HG03460 (cell line): ENCODE data around the gene MEX3D.
A peak's percentile ranks its signal among the peaks of the same experiment; 100 is the strongest.
"Not testable (repeated sequence)": the region's sequence is repeated elsewhere in the genome, so short reads cannot be mapped to it uniquely, and the experiment has no call there.

Experiments
- ATAC-seq: cut with Tn5 transposase; IDR thresholded peaks from one replicate; pipeline ENCODE4 v1.9.1; 2021; ENCODE audit not compliant: unreplicated experiment

The MEX3D gene

DNA sequence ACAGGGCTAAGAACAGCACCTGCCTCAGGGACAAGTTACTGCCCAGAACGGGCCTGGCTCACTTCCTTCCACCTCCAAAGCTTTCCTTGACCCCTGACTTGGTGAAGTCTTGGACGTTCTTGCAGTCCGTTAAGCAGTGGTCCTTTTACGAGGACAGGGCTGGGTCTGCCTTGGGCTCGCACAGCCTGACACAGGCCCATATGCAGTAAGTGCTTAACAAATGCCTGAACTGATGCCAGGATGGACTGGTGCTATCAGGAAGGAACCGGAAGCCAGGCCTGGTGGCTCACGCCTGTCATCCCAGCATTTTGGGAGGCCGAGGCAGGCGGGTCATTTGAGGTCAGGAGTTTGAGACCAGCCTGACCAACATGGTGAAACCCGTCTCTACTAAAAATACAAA is 46.1 kb downstream of the MEX3D start:
- no peak for ATAC-seq

DNA sequence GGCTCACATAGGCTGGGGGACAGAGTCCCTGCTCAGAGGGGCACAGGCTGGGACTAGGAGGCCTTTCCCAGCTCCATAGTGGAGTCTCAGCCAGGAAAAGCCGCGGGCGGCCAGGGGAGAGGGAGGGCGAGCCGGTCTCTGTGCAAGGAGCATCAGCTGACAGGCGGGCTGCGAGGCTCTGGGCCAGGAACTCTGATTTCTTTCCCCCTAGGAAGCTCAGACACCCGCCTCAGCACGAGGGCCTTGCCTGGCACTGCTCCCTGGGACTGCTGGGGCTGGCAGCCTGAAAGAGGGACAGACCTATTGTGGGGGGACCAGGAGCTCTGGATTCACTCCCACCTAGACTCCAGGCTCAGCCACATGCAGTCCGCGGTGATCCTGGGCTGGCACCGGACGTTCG is 46.5 kb downstream of the MEX3D start:
- ATAC-seq: no peak

DNA sequence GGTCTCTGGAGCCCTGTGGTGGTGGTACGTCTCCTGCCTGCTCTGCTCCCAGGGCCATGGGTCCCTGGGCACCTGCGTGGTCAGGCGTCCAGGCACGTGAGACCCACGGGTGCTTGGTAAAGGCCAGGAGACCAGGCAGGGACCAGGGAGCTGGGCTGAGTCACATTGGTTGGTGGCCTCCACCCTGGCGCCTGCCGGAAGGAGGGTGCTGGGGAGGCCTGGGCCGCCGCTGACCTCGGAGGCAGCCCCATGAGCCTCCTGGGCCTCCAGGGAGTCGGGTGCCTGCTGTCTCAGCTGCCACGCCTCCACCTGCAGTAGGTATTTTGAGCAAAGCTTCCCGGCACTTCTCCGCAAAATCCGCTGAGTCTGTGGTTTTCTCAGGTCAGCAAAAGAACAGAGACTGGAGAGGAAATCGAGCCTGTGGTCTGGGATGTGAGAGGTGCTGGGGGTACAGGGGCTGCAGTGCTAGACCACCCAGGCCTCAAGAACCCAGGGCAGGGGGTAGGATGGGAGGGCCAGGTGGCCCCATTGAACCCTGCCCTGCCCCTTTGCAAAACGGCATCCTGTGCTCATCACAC is 47.8 kb downstream of the MEX3D start:
- no peak for ATAC-seq

DNA sequence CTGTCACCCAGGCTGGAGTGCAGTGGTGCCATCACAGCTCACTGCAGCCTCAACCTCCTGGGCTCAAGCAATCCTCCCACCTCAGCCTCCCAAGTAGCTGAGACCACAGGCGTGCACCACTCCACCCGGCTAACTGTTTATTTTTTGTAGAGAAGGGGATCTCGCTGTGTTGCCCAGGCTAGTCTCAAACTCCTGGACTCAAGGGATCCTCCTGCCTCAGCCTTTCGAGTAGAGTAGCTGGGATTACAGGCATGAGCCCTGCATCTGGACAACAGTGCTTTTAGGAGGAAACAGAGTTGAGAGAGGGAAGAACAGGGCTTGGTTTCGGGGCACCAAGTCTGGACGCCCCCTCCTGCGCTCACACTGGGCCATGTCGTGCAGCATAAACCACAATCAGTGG is 48.3 kb downstream of the MEX3D start:
- ATAC-seq: not testable (repeated sequence)

DNA sequence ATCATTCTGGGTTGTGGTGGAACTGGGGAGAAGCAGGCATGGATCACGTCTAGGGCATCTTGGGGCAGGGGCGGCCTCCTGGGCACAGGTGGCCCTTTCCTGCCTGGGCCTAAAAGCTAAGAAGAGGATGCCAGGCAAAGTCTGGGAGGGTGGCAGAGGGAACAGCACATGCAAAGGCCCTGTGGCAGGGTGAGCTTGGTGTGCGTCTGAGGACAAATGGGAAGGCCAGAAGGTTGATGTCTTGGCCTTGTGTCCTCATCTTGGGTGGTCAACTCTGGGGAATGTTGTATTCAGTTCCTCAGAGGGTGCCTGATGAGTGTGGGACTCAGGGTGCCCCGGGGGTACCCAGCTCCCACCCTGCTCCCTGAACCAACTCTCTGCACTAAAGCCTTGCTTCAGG is 49.7 kb downstream of the MEX3D start:
- no peak for ATAC-seq

DNA sequence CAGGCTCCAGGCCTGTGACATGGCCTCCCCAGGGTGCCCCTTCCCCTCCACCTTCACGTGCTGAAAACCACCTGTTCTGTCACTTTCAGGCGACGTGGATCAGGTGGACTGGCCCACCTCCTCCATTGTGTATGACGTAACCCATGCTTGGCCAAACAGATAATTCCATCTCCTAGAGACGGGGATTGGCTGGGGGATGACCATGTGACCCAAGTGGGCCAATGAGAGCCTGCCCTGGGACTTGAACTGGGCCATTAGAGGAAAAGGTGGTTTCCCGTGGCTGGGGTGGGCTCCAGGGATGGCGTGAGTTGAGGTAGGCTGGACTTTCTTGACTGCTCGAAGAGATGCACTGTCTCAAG is 51.8 kb downstream of the MEX3D start:
- ATAC-seq: no peak

DNA sequence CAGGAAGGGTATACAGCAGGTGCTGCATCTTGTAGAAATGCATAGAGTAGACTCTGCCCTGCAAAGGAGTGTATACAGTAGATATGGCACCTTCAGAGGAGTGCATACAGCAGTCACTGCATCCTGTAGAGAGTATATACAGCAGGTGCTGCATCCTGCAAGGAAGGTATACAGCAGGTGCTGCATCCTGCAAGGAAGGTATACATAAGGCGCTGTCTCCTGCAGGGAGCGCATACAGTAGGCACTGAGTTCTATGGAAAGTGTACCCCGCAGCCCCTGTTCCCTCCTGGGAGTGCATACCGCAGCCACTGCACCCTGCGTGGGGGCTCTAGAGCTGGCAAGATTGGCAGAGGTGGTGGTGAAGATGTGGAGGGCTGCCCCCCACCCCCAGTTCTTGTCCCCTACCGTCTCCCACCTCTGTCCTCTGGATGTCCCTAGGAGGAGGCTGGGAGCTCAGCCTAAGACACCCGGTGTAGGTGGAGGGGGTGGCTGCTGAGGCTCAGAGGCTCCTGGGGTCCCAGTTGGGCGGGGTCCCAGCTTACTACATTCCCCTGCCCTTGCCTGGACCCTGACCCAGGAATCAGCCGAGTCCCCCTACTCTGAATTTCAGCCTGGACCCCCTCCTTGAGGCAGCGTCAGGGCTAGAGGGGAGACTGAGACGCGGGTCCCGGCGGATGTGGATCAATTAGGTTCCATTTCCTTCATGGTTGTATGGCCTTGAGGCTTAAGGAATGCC is 53.0 kb downstream of the MEX3D start:
- no peak for ATAC-seq

DNA sequence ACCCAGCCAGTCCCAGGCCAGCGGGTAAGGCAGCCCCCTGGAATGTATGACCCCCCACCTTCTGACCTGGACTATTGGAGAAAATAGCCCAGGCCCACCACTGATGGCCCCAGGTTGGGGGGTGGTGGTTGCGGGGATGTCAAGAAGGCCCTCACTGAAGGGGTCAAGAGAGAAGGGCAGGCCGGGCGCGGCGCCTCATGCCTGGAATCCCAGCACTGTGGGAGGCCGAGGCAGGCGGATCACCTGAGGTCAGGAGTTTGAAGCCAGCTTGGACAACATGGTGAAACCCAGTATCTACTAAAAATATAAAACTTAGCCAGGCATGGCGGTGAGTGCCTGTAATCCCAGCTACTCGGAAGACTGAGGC is 53.8 kb downstream of the MEX3D start:
- ATAC-seq: no peak

DNA sequence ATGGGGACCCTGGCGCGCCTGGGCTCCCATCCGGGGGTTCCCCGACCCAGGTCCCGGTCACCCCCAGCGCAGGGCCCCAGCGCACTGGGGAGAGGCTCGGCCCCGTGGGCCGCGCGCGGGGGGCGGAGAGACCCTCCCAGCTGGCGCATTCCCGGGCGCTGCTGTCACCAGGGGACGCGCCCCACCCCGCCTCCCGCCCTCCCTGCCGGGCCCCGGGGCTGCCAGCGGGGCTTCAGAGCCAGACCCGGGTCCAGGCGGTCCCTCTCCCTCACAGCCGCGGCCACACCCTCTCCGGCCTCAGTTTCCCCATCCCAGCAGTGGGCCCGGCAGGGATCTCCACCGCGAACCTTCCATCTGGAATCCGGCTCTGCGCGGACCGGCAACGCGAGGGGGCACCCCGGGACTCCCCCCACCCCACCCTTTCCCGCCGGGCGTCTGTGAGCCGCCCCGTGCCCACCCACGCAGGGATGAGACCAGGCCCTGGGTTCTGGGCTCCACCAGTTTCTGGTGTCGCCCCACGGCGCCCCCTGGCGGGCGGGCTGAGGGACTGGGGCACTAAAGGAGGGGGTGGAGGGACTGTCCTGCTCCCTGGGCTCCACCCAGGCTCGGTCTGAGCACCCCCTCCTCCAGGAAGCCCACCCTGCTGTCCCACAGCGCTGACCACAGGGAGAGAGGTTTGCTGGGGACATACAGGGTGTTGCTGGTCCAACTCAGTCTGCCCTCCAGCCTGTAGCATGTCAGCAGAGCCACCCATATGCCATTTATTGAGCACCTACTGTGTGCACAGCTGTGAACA is 54.4 kb downstream of the MEX3D start:
- no peak for ATAC-seq

DNA sequence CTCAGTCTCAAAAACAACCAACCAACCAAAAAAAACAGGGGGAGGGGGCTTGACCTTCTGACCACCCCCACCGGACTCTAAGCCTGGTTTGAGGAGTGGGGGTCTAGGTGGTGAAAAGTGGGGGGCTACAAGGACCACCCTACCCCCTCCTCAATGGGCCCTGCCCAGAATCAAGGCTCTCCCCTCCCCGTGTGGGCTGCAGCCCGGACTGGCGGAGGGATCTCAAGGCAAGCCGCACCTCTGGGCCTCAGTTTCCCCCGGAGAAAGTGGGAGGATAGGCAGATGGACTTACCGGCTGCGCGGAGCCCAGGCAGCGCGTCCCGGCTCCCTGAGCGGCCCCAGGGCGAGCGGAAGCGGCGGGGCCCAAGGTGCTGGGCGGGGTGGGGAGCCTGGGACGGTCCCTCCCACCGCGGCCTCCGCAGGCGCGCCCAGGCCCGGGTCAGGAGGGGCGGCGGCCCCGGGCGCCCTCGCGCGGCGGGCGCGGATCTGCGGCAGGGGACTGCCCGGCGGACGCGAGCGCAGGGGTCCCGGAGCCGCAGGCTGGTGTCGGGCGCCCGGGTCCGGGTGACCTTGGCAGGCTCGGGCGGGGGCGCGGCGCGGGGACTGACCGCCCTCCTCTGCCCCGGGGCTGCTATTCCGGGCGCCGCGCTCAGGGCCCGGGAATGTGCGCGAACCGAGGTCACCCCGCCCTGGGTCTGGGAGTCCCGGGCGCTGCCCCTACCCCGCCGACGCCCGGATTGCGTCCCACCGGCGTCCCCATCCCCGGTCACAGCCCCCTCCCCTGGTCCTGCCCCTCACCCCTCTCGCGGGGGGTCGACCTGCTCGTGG is 55.2 kb downstream of the MEX3D start, which contains the start of gene ADAMTSL5:
Gene ADAMTSL5 (minus strand): TSS at position 349 of the 828 bp plus-strand sequence. CDS start 2,076 bp downstream, outside the sequence.
- no peak for ATAC-seq

DNA sequence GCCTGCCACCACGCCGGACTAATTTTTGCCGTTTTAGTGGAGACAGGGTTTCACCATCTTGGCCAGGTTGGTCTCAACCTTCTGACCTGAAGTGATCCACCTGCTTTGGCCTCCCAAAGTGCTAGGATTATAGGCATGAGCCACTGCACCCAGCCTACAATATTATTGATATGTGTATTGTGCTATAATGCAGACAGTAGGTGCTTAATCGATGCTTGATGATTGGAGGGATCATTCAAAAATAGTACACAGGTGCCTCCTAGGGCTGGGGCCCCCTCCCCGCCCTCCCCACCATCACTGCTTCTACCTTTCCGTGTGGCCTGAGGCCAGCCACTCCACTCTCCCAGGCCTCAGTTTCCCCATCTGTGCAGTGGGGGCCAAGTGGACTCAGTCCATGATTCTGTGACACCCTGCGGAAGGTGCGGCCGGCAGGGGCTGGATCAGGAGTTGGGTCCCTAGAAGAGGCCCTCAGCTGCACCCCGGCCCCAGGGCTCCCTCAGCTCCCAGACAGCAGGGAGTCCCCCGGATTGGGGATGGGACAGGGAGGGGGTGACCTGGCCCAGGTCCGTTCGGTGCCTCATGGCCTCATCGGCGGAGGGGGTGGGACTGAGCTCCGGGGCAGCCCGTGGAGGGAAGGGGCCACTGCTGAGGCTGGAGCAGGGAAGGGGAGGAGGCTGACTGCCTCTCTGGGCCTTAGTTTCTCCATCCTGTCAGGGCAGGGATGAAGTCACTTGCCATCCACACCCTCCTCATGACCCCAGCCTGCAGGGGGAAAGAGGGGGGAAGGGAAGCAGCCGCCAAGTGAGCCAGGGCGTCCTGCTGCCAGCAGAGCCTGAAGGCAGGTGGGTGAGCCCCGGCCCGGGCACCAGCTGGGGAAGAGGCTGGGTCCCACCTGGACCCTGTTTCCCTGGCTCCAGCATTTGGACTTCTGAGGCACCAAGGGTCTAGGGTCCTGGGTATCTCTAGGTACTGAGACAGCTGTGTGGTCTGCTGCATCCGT is 56.5 kb downstream of the MEX3D start:
- ATAC-seq: no peak

DNA sequence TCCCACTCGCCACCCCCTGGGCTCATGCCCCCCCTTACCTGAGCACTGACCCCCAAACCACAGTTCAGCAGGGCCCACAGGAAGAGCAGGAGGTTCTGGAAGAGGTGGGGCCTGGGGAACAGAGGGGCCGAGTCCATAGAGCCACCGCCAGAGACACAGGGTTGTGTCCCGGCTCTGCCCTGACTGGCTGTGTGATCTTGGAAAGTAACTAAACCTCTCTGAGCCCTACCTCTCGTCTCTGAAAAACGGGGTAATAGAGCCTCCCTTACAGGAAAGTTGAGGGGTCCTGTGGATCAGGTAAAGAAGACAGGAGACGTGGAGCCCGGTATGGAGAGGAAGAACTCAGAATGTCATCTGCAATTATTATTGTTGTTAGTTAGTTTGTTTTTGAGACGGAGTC is 57.3 kb downstream of the MEX3D start:
- ATAC-seq: no peak

DNA sequence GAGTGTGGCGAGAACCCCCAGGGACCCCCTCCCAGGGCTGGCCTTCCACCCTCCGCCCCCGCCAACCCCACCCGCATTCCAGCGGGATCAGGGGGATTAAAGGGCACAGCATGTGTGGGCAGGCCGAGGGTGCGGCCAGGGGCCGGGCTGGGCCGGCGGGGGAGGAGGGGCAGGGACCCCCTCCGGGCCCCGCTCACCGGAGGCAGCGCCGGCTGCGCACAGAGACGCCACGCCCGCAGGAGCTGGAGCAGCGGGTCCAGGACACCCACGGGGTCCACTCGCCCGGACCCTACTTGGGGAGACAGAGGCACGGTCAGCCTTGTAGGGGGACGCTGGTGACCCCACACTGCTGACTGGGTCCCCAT is 57.7 kb downstream of the MEX3D start:
- no peak for ATAC-seq

DNA sequence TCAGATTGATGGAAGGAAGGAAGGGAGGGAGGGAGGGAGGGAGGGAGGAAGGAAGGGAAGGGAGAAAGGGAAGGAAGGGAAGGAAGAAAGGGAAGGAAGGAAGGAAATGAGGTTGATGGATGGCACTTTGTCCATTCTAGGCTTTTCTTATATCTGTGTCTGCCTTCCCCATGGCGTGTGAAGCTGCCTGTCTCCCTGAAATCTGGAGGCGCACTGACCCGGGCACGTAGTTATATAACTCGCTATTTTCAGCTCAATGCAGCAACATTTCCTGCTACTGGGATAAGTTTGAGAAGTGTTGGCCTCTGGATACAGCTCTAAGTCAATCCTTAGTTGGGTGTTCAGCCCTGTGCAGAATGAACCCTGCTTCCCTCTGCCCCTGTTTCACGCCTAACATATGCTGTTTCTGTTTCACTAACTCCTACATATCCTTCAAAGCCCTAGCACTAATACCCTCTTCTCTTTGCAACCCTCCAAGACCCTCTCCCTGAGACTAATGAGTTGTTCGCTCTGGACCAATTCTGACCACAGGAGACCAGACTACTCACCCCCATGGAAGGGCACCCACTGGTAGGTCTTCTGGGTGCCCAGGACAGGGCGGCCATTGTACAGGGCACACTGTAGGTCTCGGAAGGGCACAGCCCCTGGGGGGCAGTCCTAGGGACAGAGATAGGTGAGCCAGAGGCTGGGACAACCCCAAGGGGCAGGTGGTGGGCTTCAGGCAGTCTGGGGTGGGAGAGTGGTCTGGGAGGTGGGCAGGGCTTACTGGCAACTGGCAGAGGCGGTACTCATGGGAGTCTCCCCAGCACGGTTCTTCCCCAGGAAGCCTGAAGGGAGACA is 58.3 kb downstream of the MEX3D start:
- ATAC-seq: no peak

DNA sequence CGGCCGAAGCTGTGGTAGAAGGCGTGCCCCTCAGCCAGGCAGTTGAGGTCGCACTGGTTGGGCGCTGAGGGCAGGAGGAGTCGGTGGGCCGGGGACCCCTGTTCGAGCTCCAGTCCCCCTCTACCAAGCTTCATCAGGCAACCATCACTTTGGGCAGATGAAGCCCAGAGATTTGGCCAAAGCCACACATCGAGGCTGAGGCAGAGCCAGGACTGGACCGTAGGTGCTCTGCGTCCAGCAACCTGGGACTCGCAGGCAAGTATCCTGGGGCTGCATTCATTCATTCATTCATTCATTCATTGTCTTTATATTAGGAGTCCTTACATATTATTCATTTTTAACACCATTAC is 59.6 kb downstream of the MEX3D start:
- ATAC-seq: no peak

DNA sequence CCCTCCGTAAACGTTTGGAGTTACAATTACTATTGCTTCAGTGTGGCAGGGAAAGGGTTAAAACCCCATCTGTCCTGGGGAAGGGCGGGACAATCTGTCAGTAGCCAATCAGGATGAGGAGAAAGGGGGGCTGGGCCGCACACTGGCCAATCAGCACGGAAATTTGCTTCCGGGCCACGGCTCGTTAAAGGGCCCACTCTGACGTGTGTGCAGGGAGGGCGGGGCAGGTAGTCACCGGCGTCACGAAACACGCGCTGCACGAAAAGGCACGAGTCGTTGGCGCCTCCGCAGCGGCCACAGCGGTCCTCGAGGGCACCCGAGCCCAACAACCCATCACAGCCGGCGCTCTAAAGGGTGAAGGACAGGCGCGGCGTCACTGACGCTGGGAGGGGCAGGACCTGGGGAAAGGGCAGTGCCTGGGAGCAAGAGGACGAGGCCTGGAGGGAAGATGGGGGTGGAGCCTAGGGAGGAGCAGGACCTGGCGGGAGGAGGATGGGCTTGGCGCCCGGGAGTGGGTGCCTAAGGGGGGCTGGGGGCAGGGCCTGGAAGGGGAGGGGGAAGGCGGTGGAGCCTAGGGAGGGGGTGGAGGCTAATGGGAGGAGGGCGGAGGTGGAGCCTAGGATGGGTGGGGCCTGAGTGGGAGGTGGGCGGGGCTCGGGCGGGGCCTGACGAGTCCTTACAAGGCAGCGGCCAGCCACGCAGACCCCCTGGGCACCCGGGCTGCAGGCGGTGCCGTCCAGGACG is 60.2 kb downstream of the MEX3D start:
- peak; percentile 63 for ATAC-seq

DNA sequence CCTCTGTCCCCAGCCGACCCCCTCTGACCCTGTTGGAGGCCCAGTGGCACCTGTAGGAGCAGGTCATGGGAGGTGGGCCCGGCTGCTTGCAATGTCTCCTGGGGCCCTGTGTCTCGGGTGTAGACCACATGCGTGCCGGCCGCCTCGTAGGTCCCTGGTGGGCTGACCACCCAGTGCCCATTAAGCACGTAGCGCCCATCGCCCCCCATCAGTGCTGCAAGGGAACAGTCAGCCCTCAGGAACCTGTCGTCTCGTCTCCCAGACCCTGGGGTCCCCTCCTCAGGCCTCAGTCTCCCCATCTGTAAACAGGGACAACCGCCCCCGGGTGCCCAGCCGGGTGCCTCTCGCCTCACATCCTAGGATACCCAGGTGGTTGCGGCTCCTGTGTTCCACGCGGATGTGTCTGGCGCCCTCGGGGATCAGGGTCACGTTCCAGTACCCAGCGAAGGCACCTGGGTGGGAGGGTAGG is 60.9 kb downstream of the MEX3D start:
- no peak for ATAC-seq

DNA sequence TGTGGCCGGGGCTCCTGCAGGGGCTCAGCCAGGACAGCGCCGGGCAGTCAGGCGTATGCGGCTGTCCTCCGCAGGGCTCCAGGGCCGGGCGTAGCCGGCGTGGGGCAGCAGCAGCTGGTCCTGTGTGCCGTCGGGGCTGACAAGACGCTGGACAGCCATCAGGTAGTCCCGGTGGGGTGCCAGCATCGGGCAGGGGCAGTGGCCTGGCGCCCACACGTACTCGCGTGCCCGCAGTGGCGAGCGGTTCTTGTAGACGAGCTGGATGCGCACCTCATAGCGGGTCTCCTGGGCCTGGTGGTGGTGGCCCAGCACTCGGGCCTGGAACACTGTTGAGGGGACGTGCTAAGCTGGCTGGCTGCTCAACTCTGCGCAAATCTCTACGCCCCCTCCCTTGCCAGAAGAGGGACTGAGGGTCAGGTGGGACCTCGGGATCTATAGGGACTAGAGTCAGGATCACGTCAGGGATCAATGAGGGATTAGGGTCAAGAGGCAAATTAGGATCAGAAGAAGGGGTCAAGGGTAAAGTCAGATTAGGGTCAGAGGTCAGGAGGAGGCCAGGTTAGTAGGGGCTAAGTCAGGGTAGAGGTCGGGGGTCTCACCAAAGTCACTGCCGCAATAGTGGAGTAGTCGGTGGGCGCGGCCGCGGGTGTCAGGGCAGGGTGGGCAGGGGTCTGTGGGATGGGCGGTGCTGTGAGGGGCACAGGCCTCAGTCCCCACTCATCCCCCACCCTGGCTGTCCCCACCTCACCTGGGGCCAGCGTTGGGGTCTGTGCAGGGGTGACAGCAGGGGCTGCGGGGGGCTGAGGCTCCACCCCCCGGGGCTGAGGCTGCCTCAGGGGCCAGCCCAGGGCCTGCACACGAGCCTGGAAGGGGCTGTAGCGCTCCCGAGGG is 61.9 kb downstream of the MEX3D start:
- no peak for ATAC-seq
